ENCODE measurements around the gene KIF4A.

KIF4A gene

DNA sequence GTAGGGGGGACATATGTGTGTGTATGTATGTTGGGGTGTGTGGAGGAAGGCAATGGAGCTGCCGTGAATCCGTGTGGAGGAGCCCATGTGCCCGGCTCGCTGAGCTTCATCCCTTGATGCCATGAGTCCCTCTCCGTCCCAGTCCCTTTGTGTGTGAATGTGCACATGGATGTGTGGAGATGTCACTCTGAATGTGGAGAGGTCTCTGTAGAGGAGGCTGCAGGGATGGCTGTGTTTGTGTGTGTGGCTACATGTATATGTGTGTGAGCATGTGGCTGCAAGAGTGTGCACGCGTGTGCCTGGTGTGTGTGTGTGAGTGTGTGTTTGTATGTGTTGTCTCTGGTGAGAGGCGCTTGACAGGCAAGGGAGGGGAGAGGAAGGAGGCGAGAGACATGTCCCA lies 156.0 kb downstream of the KIF4A start:
- no peak for DNase-seq

DNA sequence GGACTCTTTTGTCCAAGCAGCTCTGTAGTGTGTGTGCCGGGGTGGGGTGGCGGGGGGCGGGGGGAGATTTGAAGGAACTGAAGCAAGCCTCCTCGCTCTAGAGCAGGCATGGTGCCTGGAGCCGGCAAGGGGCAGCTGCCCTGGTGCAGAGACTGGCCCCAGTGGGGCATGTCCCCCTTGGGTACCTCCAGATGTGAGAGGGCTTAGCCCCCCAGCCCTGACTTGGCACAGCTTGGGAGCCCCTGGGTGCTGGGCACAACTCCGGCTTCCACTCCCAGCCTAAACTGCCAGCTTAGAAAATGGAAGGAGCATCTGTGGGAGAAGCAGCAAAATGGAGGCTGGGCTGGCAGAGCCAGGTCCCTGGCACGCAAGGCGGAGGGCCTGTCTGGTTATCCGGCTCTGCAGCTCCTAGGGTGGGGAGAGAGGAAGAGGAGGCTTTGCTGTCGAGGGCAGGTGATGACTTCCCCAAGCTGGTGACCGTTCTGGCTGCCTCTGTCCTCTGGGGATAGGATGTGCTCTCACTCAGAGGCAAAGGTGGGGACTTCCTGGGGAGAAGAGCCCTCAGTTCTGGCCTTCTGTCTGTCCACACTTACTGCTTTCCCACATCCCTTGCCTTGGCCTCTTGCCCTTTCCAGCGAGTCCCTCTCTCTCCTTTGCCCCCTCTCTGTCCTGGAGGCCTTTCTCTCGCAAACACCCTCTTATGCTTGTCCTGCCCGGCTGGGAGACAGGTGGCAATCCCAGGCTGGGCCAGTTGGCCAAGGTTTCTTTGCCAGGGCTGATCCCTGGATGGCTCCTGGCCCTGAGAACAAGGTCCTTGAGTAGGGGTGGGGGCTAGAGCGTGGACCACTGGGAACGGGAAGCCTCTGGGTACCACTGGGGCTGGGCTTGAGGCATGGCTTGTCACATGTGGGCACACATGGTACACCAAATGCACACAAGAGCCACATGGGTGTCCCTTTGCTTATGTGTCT lies 156.8 kb downstream of the KIF4A start:
- DNase-seq = no peak

GRCh38 chrX:70449457-70449966 lies 159.6 kb downstream of the KIF4A start:
- DNase-seq = no peak

DNA sequence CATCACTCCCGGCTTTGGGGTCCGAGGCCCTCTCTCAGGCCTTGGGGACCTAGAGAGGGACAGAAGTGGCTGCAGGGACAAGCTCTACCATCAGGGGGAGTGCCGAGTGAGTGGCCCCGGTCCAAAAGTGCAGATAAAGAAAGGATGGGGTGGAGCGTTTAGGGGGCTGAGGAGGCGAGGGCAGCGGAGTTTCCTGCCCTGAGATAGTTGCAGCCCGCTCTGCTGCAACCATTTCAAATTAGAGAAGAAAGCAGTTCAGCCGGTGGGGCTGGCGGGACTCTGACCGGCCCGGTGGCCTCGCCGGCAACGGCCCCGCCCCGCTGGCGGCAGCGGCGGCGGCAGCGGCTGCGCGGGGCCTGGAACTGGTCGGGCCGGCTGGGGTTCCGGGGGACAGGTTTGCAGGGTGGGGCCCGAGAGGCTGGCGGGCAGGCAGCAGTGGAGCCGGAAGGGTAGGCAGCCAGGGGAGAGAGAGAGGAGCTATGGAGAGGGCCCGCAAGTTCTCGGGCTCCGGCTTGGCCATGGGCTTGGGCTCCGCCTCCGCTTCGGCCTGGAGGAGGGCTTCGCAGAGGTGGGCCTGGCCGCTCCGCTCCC lies 162.3 kb downstream of the KIF4A start:
- peak; percentile 17 for DNase-seq

- no peak for DNase-seq
These were observed 163.2 kb downstream of the KIF4A start for GRCh38 chrX:70453024-70453618.

DNA sequence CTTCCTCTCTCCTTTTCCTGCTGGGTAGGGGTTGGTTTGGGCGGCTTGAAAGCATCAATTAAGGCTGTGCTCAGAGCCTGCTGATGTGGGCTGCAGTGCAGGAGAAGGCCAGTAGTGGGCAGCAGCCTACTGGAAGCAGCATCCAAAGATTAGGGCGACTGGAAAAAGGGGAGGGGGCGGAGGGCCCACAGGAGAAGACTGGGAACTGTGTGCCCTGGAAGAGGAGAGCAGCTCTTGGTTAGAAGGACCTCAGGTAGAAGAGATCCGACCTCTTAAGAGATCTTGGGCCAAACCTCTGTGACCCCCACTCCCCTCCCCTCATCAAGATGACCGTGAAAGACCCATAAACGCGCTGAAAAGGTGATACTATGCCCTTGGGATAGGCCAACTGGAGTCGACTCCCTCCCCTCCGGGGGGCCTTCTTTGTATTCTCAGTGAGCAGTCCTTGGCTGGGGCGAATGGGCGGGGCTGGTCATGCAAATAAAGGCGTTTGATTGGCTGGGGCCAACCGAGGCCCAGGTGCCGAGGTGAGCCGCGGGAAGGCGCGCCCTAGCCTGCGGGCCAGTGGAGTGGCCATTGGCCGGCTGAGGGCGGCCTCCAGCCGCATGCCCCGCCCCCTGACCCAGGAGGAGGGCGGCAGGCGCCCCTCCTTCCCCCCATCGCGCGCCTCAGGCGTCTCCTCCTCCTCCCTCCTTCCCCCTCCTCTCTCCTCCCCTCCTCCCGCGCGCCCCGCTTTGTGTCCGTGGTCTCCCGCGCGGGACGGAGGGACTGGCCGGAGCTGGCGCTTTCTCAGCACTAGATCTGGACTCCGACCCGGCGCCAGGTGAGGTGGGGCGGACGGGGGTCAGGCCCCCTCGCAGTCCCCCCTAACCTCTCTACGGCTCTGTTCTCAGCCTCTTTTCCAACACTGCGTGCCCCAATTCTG lies 164.8 kb downstream of the KIF4A start:
- DNase-seq = peak; percentile 85

- DNase-seq = peak; percentile 3
These were observed 165.7 kb downstream of the KIF4A start for GRCh38 chrX:70455366-70456202.

DNA sequence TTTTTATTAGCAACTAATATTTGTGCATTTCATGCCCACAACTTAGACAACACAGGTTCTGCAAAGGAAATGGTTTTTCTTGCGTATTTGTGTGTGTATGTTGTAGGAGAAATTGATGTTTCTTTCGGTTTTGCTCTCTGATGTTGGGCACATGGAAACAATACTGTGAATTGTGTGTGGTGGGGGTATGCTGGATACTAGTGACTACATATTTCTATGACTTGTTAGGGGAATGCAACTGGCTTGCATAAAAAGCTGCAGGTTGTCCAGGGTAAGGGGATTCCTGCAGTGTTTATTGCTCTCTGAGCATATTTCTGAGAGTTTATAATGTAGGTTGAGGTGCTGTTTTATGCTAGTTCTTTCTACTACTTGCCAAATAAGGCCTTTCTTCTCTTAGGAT lies 166.4 kb downstream of the KIF4A start:
- no peak for DNase-seq

DNA sequence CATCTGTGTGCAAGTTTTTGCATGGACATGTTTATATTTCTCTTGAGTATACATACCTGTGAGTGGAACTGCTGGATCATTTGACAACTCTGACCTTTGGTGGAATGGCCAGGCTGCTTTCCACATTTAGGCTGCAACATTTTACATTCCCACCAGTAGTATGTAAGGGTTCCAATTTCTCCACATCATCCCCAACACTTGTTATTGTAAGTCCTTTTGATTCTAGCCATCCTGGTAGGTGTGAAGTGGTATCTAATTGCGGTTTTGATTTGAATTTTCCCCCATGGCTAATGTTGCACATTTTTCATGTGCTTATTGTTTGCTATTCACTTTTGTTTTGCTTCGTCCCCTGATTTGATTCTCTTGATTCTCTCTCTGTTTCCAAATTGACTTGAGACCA lies 171.1 kb downstream of the KIF4A start:
- no peak for DNase-seq

- DNase-seq = no peak
These were observed 174.1 kb downstream of the KIF4A start for GRCh38 chrX:70464051-70464450.

DNA sequence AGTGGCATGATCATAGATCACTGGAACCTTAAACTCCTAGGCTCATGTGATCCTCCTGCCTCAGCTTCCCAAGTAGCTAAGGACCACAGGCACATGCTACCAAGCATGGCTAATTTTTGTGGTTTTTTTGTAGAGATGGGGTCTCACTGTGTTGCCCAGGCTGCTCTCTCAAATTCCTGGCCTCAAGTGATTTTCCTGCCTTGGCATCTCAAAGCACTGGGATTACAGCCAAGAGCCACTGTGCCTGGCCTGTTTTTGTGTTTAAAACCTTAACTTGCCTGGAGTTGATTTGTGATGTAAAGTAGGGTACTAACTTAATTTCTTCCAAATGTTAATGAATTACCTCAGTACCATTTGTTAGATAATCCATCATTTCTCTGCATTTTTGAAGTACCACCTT lies 177.1 kb downstream of the KIF4A start:
- no peak for DNase-seq

- DNase-seq = no peak
These were observed 178.8 kb downstream of the KIF4A start for GRCh38 chrX:70468709-70469108.

Measured in NCI-H748 treated with DMSO at 0.1 percent for 48 hours (cell line).